DOHH2 (cell line): Measurements from ENCODE around the gene DAZAP2.

Source experiments
- CTCF ChIP-seq: fragments of 200-600 bp; sonication (generic); IDR thresholded peaks from one replicate; pipeline ENCODE4 v1.5.1; 2014; ENCODE audit warnings: antibody characterized with exemption, mild to moderate bottlenecking, low read depth, low read length; ENCODE audit not compliant: poor library complexity, severe bottlenecking
- EZH2phosphoT487 ChIP-seq: fragments of 200-600 bp; sonication (generic); IDR thresholded peaks from 2 replicates; pipeline ENCODE4 v1.6.1; 2017; ENCODE audit warnings: borderline replicate concordance, mild to moderate bottlenecking, antibody characterized with exemption, low read length, moderate library complexity, mixed read lengths

- TF ChIP-seq CTCF (no peak), EZH2phosphoT487 (no peak)
Observed at GRCh38 chr12:51195841-51196240, 42.8 kb upstream of the DAZAP2 start.
